Measurements from ENCODE around the gene GRM4. TPM values are rescaled to one million over a fixed set of nuclear protein-coding genes. Genes with fewer than 3 reads are reported as not detected.

Gene GRM4
- total and polyA plus RNA-seq, 9 of the 15 experiments (the other 6 are each of a cell fraction or from before 2014, with no cell fraction given): 0.18 TPM; not detected in 8

- DNase-seq (ENCODE audit: extremely low read depth in 1 of 4, low spot score in 3 of 4) (no peak), FAIRE-seq (no peak), ATAC-seq (peak; percentile 47; the same call in 2 of the 3 replicates)
- CTCF ChIA-PET (ENCODE audit: low intra/inter-chr PET ratio): no interaction called here
- no peak overlapping the region for H2AFZ ChIP-seq (ENCODE audit: low read depth, low read length)
- POLR2A ChIA-PET: interaction anchor here (0.6 to 1.0 kb wide), 2 partner anchors 9 to 171 kb away, joined by 3 read pairs; no protein-coding TSS in a partner anchor
- no peaks in the 10 kb centered on the region for H3K9me1 ChIP-seq (ENCODE audit: control insufficient read depth, insufficient read depth, low read length)
- no peak overlapping the region for H3K27ac ChIP-seq (ENCODE audit: extremely low read depth, low read depth, low read length)
- H4K20me1 ChIP-seq (replicated peaks; ENCODE audit: control insufficient read depth, insufficient read depth, low read length): 0 out of 2 replicates have a peak, but pooled peaks cover 1% of the 10 kb centered on the region
- no peaks in the 10 kb centered on the region for H3K79me2 ChIP-seq (ENCODE audit: control insufficient read depth, insufficient read depth, low read length)
- peak overlapping the region in 1 of 2 experiments; percentile 54; a peak in 1 of 4 replicates for H3K9ac ChIP-seq (ENCODE audit: insufficient read depth in 1 of 2, low read depth in 2 of 2, low read length in 2 of 2)
- peaks cover 18 to 80% of the 10 kb centered on the region in 2 experiments; a peak in 4 of 5 replicates for H3K27me3 ChIP-seq (ENCODE audit: control insufficient read depth in 2 of 2, insufficient read depth in 2 of 2, low read length in 2 of 2)
- H3K4me1 ChIP-seq (replicated peaks in 1 of 2; ENCODE audit: control insufficient read depth in 2 of 2, insufficient read depth in 2 of 2, low read length in 2 of 2): peaks cover 0 to 16% of the 10 kb centered on the region in 2 experiments; a peak in 2 of 5 replicates
- no peaks in the 10 kb centered on the region for H3K36me3 ChIP-seq (ENCODE audit: control insufficient read depth, insufficient read depth, low read length)
- TF ChIP-seq FOXA3 (CRISPR knock-in tag; conservative IDR thresholded peaks at IDR 0.05 in 1 of 2, IDR thresholded peaks at IDR 0.05 in 1 of 2) (0 out of 4 replicates have a peak, but pooled peaks of 1 of the 2 experiments have one; percentile 36), MEIS2 (IDR thresholded peaks at IDR 0.05; ENCODE audit: partially characterized antibody) (peak; percentile 8), SIN3B (IDR thresholded peaks at IDR 0.05; ENCODE audit: low read depth) (no peak)
- WGBS (ENCODE audit: insufficient coverage, low coverage, missing lambda C conversion rate): 1% methylated on average over 16 of the region's 16 CpGs
- in situ Hi-C loops (cut with MboI) (no loop called here), intact Hi-C loops (cut with micrococcal nuclease) (no loop called here)
- H3K4me3 ChIP-seq: no peak overlapping the region
- H3K4me2 ChIP-seq (ENCODE audit: insufficient read depth, low read length): no peak overlapping the region
- no peaks in the 10 kb centered on the region for H3K9me3 ChIP-seq (replicated peaks; ENCODE audit: control insufficient read depth, insufficient read depth, low read depth, low read length)
- no TSS peak for BruUV-seq (replicated peaks)
Observed at GRCh38 chr6:33988121-33989015, 157.5 kb downstream of the GRM4 start.
